DMS53 (cell line): ENCODE data around the gene ALDH3B2.
A peak's percentile ranks its signal among the peaks of the same experiment; 100 is the strongest.
"Not testable (repeated sequence)": the region's sequence is repeated elsewhere in the genome, so short reads cannot be mapped to it uniquely, and the experiment has no call there.

Experiments
- DNase-seq: peaks from one replicate; lab custom pipeline; 2025; lab: John Stamatoyannopoulos, UW

Gene ALDH3B2

DNA sequence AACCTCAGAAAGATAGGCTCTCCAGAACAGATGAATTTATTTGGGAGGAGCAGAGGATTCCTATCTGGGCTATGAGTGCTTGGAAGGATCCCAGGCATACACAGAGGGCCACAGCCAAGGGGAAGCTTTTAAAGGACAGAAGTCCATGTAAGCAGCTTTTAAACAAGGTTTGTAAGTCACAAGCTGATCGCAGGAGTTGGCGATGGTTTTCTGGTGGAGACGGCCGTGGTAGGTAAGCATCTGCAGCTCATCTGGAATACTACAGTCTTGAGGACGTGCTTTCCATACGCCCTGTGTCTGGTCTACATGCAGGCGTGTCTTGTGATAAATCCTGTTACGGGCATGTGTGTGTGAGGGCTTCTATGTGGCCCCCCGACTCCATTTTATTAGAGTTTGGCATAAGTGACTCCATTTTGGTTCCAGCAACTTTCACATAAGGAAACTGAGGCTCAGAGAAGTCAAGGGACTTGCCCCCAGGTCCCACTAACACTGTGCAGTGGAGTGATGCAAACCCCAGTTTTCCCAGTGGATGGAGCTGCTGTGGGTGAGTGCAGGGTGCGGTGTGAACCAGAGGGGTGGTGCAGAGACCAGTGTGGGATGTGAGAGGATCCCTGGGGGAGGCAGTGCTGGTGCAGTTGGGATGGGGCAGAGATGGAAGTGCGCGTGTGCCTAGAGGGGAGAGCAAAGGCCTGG, 12.1 kb downstream of the ALDH3B2 start:
- no peak for DNase-seq

DNA sequence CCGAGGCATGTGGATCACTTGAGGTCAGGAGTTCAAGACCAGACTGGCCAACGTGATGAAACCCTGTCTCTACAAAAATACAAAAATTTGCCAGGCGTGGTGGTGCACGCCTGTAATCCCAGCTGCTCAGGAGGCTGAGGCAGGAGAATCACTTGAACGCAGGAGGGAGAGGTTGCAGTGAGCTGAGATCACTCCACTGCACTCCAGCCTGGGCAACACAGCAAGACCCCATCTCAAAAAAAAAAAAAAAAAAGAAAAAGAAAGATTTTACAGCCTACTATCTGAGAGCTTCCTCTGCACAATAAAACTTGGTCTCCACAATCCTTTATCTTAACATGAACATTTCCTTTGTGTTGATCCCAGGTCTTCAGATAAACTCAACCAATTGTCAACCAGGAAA, 13.7 kb downstream of the ALDH3B2 start:
- not testable (repeated sequence) for DNase-seq

DNA sequence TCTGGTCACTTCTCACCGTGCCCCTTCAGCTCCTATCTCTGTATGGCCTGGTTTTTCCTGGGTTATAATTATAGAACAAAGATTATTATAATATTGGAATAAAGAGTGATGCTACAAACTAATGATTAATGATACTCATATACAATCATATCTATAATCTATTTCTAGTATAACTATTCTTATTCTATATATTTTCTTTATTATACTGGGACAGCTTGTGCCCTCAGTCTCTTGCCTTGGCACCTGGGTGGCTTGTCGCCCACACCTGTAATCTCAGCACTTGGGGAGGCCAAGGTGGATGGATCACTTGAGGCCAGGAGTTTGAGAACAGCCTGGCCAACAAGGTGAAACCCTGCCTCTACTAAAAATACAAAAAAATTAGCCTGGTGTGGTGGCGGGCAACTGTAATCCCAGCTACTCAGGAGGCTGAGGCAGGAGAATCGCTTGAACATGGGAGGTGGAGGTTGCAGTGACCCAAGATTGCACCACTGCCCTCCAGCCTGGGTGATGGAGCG, 14.7 kb downstream of the ALDH3B2 start:
- DNase-seq, result not testable (repeated sequence)

DNA sequence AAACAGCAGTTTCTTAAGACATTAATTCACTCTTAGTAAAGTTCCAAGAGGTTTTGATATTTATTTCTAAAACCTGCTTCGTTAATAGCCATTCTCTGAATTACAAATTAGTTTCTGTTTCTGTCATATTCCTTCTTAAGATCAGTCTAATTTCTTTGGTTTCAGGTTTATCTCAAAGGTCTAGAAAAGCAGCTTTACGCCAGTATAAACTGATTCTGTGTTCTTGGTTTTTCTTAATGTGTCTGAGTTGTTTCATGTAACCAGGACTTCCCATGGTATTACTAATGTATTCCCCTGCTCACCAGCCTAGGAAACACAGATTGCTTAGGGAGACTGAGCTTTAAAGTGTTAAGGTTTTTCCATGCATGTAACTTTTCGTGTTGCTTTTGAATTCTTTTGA, 17.1 kb downstream of the ALDH3B2 start:
- no peak for DNase-seq

DNA sequence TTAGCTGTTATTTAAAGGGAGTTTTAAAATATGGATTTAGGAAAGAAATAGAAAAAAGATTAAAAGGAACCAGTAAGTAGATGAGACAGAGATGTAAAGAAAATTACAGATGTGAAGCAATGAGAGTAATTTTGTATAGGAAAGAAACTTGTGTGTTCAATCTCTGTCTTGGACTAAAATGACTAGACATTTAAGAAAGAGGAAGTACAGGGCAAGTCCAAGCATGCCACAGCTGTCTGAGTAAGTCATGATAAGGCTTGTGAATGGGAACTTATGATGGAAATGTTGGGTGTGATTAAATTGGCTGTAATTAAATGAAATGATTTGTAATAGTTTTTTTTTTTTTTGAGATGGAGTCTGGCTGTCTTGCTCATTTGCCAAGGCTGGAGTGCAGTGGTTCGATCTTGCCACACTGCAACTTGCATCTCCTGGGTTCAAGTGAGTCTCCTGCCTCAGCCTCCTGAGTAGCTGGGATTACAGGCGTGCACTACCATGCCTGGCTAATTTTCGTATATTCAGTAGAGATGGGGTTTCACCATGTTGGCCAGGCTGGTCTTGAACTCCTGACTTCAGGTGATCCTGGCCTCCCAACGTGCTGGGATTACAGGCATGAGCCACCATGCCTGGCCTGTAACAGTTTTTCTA, 18.0 kb downstream of the ALDH3B2 start:
- DNase-seq, result peak; percentile 37

DNA sequence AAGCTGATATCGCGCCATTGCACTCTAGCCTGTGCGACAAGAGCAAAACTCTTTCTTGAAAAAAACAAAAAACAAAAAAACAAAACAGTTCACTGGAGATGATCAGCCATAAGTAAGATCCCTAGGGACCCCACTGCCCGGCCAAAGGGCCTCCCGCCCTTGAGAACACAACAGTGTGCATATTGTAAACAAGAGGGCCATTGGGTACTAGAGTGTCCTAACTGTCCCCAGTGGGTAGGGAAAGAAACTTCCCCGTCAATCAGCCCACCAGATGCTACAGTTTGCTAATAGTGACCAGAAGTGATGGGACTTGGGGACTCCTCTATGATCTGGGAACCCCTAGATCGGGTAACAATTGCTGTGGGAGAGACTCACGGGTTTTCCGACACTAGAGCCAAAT, 20.2 kb downstream of the ALDH3B2 start:
- no peak for DNase-seq

DNA sequence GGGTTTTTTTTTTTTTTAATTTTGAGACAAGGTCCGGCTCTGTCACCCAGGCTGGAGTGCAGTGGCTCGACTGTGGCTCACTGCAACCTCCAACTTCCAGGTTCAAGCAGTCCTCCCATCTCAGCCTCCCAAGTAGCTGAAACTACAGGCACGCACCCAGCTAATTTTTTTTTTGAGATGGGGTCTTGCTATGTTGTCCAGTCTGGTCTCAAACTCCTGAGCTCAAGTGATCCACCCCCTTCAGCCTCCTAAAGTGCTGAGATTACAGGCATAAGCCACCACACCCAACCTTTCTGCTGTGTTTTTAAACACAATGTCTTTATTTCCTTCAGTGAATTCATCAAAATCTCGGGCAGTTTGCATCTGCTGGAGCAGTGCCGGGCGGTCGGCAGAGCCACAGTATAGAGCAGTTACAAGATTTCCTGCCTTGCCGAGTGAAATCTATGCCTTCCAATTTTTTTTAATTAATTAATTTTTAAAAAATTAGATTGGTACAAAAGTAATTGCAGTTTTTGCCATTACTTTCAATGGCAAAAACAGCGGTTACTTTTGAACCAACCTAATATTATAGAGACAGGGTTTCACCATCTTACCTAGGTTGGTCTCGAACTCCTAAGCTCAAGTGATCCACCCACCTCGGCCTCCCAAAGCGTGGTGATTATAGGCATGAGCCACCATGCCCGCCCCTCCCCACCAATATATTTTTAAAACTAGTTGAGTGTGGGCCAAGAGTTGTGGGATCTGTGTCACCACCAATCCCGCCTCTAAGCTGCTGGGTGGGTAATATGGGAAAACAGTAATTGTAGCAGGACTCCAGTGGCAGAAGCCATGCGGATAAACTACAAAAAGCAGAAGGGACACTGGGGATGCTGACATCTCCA, 21.2 kb downstream of the ALDH3B2 start:
- DNase-seq, result no peak

DNA sequence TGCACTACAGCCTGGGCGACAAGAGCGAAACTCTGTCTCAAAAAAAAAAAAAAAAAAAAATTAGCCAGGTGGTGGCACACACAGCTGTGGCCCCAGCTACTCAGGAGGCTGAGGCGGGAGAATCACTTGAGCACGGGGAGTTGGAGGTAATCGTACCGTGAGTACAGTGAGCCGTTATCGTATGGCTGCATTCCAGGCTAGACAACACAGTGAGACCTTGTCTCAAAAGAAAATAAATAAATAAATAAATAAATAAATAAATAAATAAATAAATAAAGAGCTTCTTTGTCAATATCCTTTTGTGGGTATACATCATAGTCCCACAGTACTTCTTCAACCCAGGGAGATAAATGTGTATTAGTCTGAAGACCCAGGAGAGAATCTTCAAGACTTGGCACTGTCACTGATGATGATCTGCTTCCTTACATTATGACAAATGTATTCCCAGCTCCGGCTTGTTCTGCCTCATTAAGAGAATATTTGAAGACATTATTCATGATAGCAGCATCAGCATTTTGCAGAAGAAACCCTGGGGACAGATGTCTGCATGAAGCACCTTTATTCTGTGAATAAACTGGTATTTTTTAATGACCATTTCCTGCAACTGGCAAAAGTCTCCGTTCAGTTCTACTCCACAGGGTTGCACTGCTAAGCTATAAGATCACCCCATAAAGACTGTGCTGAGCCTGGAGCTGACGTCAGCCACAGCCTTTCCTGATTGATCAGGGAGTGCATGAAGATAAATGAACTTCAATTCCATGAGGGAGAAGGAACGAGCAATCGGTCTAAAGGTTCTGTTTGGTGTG, 22.2 kb downstream of the ALDH3B2 start:
- no peak for DNase-seq

DNA sequence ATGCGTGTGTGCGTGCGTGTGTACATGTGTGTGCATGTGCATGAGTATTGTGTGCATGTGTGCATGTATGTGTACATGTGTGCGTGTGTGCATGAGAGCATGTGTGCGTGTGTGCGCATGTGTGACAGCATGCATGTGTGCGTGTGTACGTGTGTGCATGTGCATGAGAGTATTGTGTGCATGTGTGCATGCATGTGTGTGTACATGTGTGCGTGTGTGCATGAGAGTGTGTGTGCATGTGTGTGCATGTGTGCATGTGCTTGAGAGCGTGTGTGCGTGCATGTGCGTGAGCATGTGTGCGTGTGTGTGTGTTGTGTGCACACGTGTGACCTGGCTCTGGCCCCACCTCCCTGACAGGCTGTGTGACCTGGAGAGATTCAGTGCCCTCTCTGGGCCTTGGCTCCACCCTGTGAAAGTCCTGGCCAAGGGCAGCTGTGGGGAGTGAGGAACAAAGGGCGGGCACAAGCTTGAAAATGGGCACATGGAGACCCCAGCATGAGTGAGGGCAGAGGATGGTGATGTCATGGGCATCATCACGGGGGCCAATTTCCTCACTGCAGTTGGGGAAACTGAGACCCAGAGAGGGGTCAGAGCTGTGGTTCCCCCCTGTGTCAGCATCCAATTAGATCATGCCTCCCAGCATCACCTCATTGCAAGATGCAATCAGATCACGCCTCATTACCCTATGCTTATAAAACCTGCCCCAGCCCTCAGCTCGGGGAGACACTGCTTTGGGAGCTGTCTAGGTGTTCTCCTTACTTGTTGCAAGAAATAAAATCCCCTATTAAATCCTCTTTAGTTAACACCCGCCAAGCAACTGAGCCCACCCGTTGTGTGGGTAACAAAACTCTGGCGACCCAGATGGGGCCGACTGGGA, 24.6 kb downstream of the ALDH3B2 start:
- peak; percentile 82 for DNase-seq

DNA sequence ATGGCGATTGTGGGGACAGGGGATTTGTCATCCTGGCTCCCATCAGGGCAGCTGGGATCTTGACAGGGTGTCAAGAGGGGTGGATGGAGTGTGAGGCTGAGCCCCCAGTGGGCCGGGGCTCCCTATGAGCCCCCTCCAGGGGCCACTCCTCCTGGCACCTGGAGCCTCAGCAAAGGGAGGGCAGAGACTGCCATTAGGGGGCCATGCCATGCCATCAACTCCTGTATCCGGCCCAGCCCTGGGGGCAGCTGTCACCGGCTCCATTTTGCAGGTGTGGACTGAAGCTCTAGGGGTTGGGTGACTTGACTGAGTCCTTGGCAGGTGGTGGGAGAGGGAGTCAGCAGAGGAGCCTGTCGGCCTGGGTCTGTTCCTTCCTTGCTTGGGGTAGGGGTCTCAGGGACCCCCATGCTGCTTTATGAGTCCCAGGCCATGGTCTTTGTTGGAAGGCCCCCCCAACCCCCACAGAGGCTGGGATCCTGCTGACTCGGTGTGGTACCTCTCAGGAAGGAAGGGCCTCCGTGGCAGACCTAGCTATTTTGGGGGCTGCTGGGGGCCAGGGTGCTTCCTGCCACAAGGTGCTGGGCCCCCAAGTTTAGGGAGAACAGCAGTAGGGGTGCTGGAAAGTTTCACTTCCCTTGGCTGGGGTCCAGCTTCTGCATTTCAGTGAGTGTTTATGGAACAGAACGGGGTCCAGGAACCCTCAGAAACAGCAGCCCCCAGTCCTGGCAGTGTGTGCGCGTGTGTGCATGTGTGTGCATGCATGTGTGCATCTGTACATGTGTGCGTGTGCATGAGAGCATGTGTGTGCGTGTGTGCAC, 25.4 kb downstream of the ALDH3B2 start:
- peak; percentile 41 for DNase-seq

DNA sequence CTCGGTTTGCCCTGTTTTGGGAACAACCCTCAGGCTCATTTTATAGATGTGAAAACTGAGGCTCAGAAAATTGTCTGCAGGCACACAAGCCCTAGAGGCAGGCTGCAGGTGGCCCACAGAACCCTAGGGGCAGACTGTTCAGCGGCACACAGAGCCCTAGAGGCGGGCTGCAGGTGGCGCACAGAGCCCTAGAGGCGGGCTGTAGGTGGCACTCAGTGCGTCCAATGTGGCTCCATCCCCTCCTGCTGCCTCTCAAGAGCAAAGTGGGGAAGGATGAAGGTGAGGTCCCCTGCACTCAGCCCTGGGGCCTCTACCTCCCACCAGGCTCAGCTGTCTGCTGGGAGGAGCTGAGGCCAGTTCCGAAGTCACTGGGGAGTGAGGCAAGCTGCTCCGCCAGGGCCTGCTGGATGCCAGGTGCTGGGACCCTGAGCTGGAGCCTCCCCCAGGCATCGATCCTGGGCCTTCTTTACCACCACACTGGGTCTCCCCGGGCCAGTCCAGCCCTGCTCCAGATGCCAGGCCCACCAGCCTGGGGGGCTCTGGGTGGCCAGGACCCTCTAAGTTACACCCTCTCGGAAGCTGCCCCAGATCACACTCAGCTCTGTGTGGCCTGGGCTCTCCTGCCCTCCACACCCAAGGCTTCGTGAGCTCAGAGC, 26.2 kb downstream of the ALDH3B2 start:
- DNase-seq, result peak; percentile 87

DNA sequence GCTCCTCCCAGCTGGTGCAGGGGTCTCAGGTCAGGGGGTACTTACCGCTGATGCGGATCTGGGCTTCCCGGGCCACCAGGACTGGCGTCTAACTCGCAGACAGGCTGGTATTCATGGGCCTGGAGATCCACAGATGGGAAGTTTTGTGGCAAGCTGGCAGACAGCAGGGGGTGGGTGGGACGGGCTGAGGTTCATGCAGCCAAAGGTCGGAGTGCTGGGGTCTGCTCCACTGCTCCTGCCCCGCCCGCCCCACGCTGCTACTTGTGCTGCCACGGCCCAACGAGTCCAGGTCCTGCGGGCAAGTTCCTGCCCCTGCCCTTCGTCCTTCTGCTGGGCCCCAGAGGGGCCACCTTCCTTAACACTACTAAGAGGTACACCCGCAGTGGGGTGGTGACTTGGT, 27.0 kb downstream of the ALDH3B2 start:
- no peak for DNase-seq

DNA sequence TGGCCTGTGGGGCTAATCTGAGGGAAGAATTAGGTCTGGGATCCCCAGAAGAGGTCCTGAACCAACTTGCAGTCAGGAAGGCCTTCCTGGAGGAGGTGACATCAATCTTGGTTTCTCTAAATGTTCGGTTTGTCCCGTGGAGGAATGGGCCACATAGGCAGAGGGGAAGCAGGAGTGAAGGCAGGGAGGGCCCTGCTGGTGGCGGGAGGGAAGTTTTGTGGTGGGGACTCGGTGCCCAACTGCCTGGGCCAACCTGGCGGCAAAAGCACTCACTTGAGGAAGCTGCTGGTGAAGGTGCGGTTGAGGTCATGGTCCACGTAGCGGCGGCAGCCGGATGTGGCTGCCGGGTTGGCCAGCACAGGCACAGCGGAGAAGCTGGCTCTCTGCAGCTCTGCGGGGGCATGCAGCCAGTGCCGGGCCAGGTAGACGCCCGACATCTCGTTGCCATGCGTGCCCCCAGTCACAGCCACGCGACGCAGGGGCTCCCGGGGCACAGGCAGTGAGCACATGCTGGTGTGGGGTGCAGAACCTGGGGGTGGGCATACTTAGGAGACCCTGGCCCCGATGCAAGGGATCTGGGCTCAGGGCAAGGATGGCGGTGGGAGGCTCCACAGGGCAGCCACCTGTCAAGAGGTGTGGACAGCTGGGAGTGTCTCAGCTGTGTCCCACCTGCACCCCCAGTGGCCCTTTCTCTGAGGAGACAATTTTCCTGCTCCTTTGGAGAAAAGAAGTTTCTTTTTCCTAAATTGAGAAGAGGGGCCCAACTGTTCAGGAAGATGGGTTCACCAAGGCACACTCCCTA, 27.7 kb downstream of the ALDH3B2 start:
- no peak for DNase-seq

DNA sequence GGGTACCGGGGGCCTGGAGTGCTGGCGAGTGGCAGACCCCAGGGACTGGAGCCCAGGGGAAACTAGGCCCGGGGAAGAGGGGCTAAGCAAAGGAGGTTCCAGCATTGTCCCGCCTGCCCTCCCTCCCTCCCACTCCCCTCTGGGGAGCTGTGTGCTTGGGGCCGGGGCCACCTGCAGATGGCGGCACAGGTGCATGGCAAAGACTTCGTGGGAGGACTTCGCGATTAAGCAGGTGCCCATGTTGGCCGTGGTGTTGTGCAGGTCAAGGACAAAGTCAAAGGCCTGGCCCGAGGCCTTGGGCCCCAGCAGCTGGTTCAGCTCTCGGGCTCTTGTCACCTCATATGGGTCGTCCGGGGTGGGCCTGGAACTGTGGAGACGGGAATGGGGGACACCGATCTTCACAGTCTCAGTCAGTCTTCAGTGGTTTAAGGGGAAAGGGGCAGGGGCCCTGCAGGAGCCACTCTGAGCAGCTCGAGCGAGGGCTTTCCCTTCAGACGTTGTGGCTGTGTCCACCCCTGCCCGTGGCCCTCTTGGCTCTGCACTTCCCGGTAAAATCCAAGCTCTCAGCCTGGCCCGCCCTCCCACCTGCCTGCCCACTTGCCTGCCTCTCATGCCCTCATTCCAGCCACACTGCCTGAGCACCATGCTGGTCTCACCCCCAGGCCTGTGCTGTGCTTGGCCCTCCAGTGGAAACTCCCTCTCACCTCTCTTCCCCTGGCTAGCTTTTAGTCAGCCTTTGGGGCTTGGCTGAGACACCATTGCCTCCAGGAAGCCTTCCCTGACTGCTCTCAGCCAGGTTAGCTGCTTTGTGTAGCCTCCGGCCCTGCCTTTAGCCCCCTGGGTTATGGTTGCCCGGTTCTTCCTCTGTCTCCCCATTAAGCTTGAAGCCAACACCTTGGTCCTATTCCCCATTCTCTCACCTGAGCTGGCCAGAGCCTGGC, 28.6 kb downstream of the ALDH3B2 start:
- peak; percentile 49 for DNase-seq

DNA sequence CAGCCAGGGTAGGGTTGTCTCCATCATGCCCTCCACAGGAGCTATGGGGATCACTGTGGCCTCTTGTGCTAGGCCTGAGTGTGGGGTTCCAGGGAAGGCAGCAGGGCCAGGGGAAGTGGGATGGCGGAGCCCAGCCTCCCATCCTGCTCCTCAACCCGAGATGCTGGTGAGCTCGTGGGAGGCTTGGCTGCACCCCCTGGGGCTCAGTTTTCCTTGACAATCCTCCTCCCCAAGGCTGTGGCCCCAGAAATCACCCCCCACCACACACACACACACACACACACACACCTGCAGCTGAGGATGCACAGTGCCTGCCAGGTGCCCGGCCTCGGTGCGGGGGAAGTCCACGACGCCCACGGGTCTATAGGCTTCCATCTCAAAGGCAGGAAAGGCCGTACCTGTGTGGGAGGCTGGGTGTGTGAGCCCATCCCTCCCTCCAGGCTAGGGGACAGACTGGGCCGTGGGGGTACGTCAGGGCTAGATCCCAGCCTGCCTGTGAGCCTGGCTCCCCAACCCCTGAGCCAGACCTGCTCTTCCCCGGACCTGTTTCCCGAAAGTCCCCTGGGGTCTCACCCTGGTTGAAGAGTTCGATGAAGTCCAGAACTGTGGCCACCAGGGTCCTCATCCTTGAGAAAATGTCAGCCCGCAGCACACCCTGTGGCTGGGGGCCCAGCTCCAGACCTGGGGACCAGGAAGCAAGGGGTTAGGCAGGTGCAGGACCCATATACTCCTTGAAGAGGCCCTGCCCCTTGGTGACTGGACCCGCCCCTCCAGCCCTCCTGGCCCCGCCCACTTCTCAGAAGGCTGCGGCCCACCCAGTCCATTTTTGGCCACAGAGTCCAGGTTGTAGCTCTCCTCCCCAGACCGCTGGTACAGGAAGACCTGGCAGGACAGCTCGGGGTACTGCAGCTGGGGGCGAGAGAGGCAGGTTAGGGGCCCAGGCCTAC, 29.7 kb downstream of the ALDH3B2 start:
- DNase-seq, result no peak

DNA sequence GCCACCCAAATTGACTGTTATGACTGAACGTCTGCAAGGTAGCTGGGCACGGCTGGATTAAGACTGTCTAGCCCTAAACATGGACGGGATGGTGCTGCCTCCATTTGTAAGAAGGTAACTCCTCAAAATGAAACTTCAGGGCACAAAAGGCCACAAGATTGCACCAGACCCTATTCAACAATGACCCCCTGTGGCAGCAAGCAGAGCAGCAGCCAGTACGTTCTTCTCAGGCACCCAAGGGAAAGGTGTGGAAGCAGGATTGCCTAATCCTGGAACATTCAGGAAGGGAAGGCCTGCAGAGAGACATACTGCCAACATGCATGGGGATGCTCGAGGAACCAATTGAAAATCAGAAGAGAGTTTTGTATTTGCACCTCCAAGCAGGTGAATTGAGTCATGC, 30.4 kb downstream of the ALDH3B2 start:
- DNase-seq, result peak; percentile 75
